Transverse colon (tissue), 4 donors: ENCODE data around the gene GRAMD1B. TPM values are rescaled to one million over a fixed set of nuclear protein-coding genes. Genes with fewer than 3 reads are reported as not detected.

ENCODE experiments used
- DNase-seq: peaks from one replicate; pipeline ENCODE4 v3.0.0-alpha.2; 2019
- H3K27ac ChIP-seq, 4 donors: fragments of 200-600 bp; sonication (generic); 2 replicates each; pipeline ENCODE4 v1.5.1; 2016 to 2018; ENCODE audit warnings: inconsistent platforms in 4 of 4
- H3K27me3 ChIP-seq: fragments of 200-600 bp; sonication (generic); 2 replicates; pipeline ENCODE4 v1.5.1; 2017; ENCODE audit warnings: inconsistent platforms
- H3K36me3 ChIP-seq, 4 donors: fragments of 200-600 bp; sonication (generic); 2 replicates each; pipeline ENCODE4 v1.5.1; 2017 to 2019; ENCODE audit warnings: inconsistent platforms in 4 of 4
- H3K4me1 ChIP-seq, 4 donors: fragments of 200-600 bp; sonication (generic); 2 replicates each; pipeline ENCODE4 v1.5.1; 2017 to 2020; ENCODE audit warnings: inconsistent platforms in 4 of 4
- H3K4me3 ChIP-seq, 4 donors: fragments of 200-600 bp; sonication (generic); 1 replicate in 1 of 4; 2 replicates in 3 of 4; pipeline versions ENCODE4 v1.5.1 to v1.6.1; 2017 to 2019; ENCODE audit warnings: inconsistent platforms in 4 of 4
- H3K9me3 ChIP-seq, 2 donors: fragments of 200-600 bp; sonication (generic); 2 replicates each; pipeline ENCODE4 v1.5.1; 2017 to 2019; ENCODE audit warnings: inconsistent platforms in 2 of 2
- CTCF ChIP-seq, 5 experiments: fragments of 200-600 bp in 3 of 5; fragments of 450-650 bp in 2 of 5; sonication (generic) in 3 of 5; IDR thresholded peaks; 1 replicate in 2 of 5; 2 replicates in 3 of 5; pipeline ENCODE4 v1.5.1; 2016 to 2017; ENCODE audit warnings: antibody characterized with exemption in 5 of 5, inconsistent platforms in 3 of 5, mild to moderate bottlenecking in 2 of 5, moderate library complexity in 1 of 5
- EP300 ChIP-seq: sonication (generic); formaldehyde crosslinking; IDR thresholded peaks from one replicate; pipeline ENCODE4 v1.6.1; 2017; ENCODE audit warnings: antibody characterized with exemption, low read depth
- POLR2A ChIP-seq: fragments of 450-650 bp; IDR thresholded peaks from one replicate; pipeline ENCODE4 v1.6.1; 2016; ENCODE audit warnings: antibody characterized with exemption, mild to moderate bottlenecking, moderate library complexity
- POLR2AphosphoS5 ChIP-seq, 3 donors: sonication (generic); formaldehyde crosslinking; IDR thresholded peaks; one replicate each; pipeline ENCODE4 v1.6.1; 2016; ENCODE audit warnings: antibody characterized with exemption in 3 of 3
- WGBS, 2 donors: methylation state at CpG; one replicate each; pipeline ENCODE4 v1.1.5; 2018; ENCODE audit warnings: low coverage in 1 of 2; 5-methylcytosine and 5-hydroxymethylcytosine counted together
- in situ Hi-C, 4 donors: fragments of 200-750 bp; cut with MboI; loops; one replicate each; pipeline versions ENCODE4 v1.15.0 to v1.15.1; 2017; ENCODE audit warnings: low sequenced_read_pairs in 3 of 4, low pct_ligation_motif_present in 1 of 4, low pct_unique_long_range_greater_than_20kb in 1 of 4
- intact Hi-C: fragments of 100-400 bp; cut with DNase I; formaldehyde crosslinking; loops from one replicate; pipeline ENCODE4 v1.15.1; 2023; ENCODE audit warnings: low total_unique reads
- total RNA-seq, 4 donors: library from RNA; depleted of rRNA; stranded (reverse); fragments of >200 nt; gene quantifications; one replicate each; pipeline ENCODE4 v1.1.0, GENCODE V29; 2016

GRAMD1B gene
- total RNA-seq, 4 donors from 2014 or later: 4.3 to 58.4 (median 9.9) TPM

- no peak for DNase-seq
- in situ Hi-C loops (no loop called here), intact Hi-C loops (no loop called here)
- Histone ChIP-seq H3K9me3 (no peaks in the 10 kb centered on the region), H3K36me3 (no peaks in the 10 kb centered on the region), H3K27ac (no peak overlapping the region), H3K4me1 (peaks cover 0 to 15% (median 2%) of the 10 kb centered on the region in 4 donors), H3K27me3 (peaks cover 7% of the 10 kb centered on the region), H3K4me3 (no peak overlapping the region)
- WGBS, 2 donors: 75 to 91% methylated on average over 5 to 7 of the region's 7 CpGs
- TF ChIP-seq POLR2AphosphoS5 (IDR thresholded peaks at IDR 0.05) (no peak), POLR2A (no peak), CTCF (IDR thresholded peaks at IDR 0.05) (no peak), EP300 (no peak)
Observed at GRCh38 chr11:123562158-123562557, 132.1 kb downstream of the GRAMD1B start.

GRCh38 chr11:123562829-123563228 lies 132.8 kb downstream of the GRAMD1B start:
- intact Hi-C loops: no loop called here
- H3K27ac ChIP-seq: no peak overlapping the region
- no peaks in the 10 kb centered on the region for H3K36me3 ChIP-seq
- peaks cover 7% of the 10 kb centered on the region for H3K27me3 ChIP-seq
- H3K9me3 ChIP-seq: no peaks in the 10 kb centered on the region
- in situ Hi-C loops: no loop called here
- no peak for DNase-seq
- WGBS, 2 donors: 91 to 92% methylated on average over 6 to 8 of the region's 8 CpGs
- H3K4me1 ChIP-seq: peaks cover 0 to 15% (median 2%) of the 10 kb centered on the region in 4 donors
- no peak for TF ChIP-seq POLR2A
- no peak for TF ChIP-seq CTCF (IDR thresholded peaks at IDR 0.05)
- TF ChIP-seq POLR2AphosphoS5 (IDR thresholded peaks at IDR 0.05): no peak
- no peak for TF ChIP-seq EP300
- H3K4me3 ChIP-seq: no peak overlapping the region

GRCh38 chr11:123564221-123564620 lies 134.2 kb downstream of the GRAMD1B start:
- Histone ChIP-seq H3K27me3 (peaks cover 7% of the 10 kb centered on the region), H3K27ac (no peak overlapping the region), H3K4me3 (no peak overlapping the region), H3K4me1 (peaks cover 0 to 15% (median 2%) of the 10 kb centered on the region in 4 donors), H3K9me3 (no peaks in the 10 kb centered on the region), H3K36me3 (no peaks in the 10 kb centered on the region)
- in situ Hi-C loops: no loop called here
- DNase-seq: no peak
- TF ChIP-seq CTCF (IDR thresholded peaks at IDR 0.05): no peak
- no peak for TF ChIP-seq POLR2AphosphoS5 (IDR thresholded peaks at IDR 0.05)
- no peak for TF ChIP-seq POLR2A
- no peak for TF ChIP-seq EP300
- intact Hi-C loops: no loop called here
- 86 to 94% methylated on average over 1 to 3 of the region's 3 CpGs for WGBS, 2 donors

GRCh38 chr11:123566852-123567251 lies 136.8 kb downstream of the GRAMD1B start:
- TF ChIP-seq POLR2AphosphoS5 (IDR thresholded peaks at IDR 0.05) (no peak), CTCF (IDR thresholded peaks at IDR 0.05) (no peak), POLR2A (no peak), EP300 (no peak)
- H3K27ac ChIP-seq: no peak overlapping the region
- no peak for DNase-seq
- no peaks in the 10 kb centered on the region for H3K27me3 ChIP-seq
- intact Hi-C loops: no loop called here
- H3K4me3 ChIP-seq: no peak overlapping the region
- H3K9me3 ChIP-seq: no peaks in the 10 kb centered on the region
- 80 to 81% methylated on average over 4 of the region's 4 CpGs for WGBS, 2 donors
- H3K36me3 ChIP-seq: no peaks in the 10 kb centered on the region
- in situ Hi-C loops: no loop called here
- no peaks in the 10 kb centered on the region for H3K4me1 ChIP-seq
